Dermis blood vessel endothelial cell (primary cell): ENCODE data around the gene ATP11C. TPM values are rescaled to one million over a fixed set of nuclear protein-coding genes. Genes with fewer than 3 reads are reported as not detected.
"Not testable (repeated sequence)": the region's sequence is repeated elsewhere in the genome, so short reads cannot be mapped to it uniquely, and the experiment has no call there.

Experiments
- DNase-seq: peaks from one replicate; pipeline ENCODE4 v3.0.0; 2010
- total RNA-seq: library from RNA; depleted of rRNA; stranded (reverse); fragments of >200 nt; gene quantifications from 2 replicates; pipeline ENCODE4 v1.2.3, GENCODE V29; 2014

Gene ATP11C
- total RNA-seq, 1 donor from 2014 or later: 93.1 TPM

- peak; percentile 52 for DNase-seq
Observed at GRCh38 chrX:139924069-139924695, 8.7 kb downstream of the ATP11C start.

- DNase-seq: not testable (repeated sequence)
Observed at GRCh38 chrX:139921142-139921541, 11.7 kb downstream of the ATP11C start.

GRCh38 chrX:139920316-139920715, 12.5 kb downstream of the ATP11C start:
- no peak for DNase-seq

GRCh38 chrX:139914421-139914820, 18.4 kb downstream of the ATP11C start:
- no peak for DNase-seq

- no peak for DNase-seq
Observed at GRCh38 chrX:139909712-139910111, 23.1 kb downstream of the ATP11C start.

GRCh38 chrX:139907078-139907477, 25.8 kb downstream of the ATP11C start:
- DNase-seq: no peak

- no peak for DNase-seq
Observed at GRCh38 chrX:139905743-139906142, 27.1 kb downstream of the ATP11C start.

GRCh38 chrX:139905051-139905450, 27.8 kb downstream of the ATP11C start:
- DNase-seq: peak; percentile 52

GRCh38 chrX:139903210-139903609, 29.6 kb downstream of the ATP11C start:
- DNase-seq: no peak

- DNase-seq: no peak
Observed at GRCh38 chrX:139902559-139902958, 30.3 kb downstream of the ATP11C start.

GRCh38 chrX:139898334-139898733, 34.5 kb downstream of the ATP11C start:
- DNase-seq: no peak

- no peak for DNase-seq
Observed at GRCh38 chrX:139892512-139892911, 40.3 kb downstream of the ATP11C start.

GRCh38 chrX:139890991-139891700, 41.7 kb downstream of the ATP11C start:
- DNase-seq: peak; percentile 70

- DNase-seq: peak; percentile 32
Observed at GRCh38 chrX:139889760-139890159, 43.1 kb downstream of the ATP11C start.

GRCh38 chrX:139883984-139884383, 48.9 kb downstream of the ATP11C start:
- DNase-seq: no peak

- DNase-seq: no peak
Observed at GRCh38 chrX:139882299-139882698, 50.6 kb downstream of the ATP11C start.

GRCh38 chrX:139881572-139881971, 51.3 kb downstream of the ATP11C start:
- peak; percentile 79 for DNase-seq

GRCh38 chrX:139881130-139881529, 51.7 kb downstream of the ATP11C start:
- peak; percentile 36 for DNase-seq

GRCh38 chrX:139877710-139878414, 55.0 kb downstream of the ATP11C start:
- DNase-seq: no peak

- peak; percentile 54 for DNase-seq
Observed at GRCh38 chrX:139875841-139876240, 57.0 kb downstream of the ATP11C start.

- DNase-seq: peak; percentile 52
Observed at GRCh38 chrX:139869796-139870195, 63.1 kb downstream of the ATP11C start.

- DNase-seq: no peak
Observed at GRCh38 chrX:139864640-139865039, 68.2 kb downstream of the ATP11C start.

GRCh38 chrX:139862208-139862607, 70.6 kb downstream of the ATP11C start:
- no peak for DNase-seq

GRCh38 chrX:139856826-139857225, 76.0 kb downstream of the ATP11C start:
- DNase-seq: not testable (repeated sequence)
